ENCODE measurements around the gene C20orf173.

C20orf173 gene

GRCh38 chr20:35571555-35571954, 42.1 kb upstream of the C20orf173 start:
- DNase-seq = no peak
- H3K9me3 ChIP-seq = 0 out of 2 replicates have a peak, but pooled peaks cover 2% of the 10 kb centered on the region
- no peaks in the 10 kb centered on the region for H3K36me3 ChIP-seq
- no peaks in the 10 kb centered on the region for H3K27me3 ChIP-seq
- no peak for TF ChIP-seq CTCF (IDR thresholded peaks at IDR 0.05; ENCODE audit: low read depth, low read length)
- no peaks in the 10 kb centered on the region for H3K4me1 ChIP-seq
- H3K4me3 ChIP-seq (ENCODE audit: low read depth, low read length) = no peak overlapping the region

- DNase-seq = no peak
- Histone ChIP-seq H3K27me3 (no peaks in the 10 kb centered on the region), H3K36me3 (no peaks in the 10 kb centered on the region), H3K9me3 (0 out of 2 replicates have a peak, but pooled peaks cover 2% of the 10 kb centered on the region), H3K4me1 (no peaks in the 10 kb centered on the region), H3K4me3 (ENCODE audit: low read depth, low read length) (no peak overlapping the region)
- TF ChIP-seq CTCF (IDR thresholded peaks at IDR 0.05; ENCODE audit: low read depth, low read length) = peak; percentile 52
Measured at GRCh38 chr20:35568645-35569044, 39.2 kb upstream of the C20orf173 start.

- Histone ChIP-seq H3K4me3 (ENCODE audit: low read depth, low read length) (no peak overlapping the region), H3K9me3 (no peaks in the 10 kb centered on the region), H3K36me3 (no peaks in the 10 kb centered on the region), H3K27me3 (no peaks in the 10 kb centered on the region), H3K4me1 (no peaks in the 10 kb centered on the region)
- DNase-seq = no peak
- no peak for TF ChIP-seq CTCF (IDR thresholded peaks at IDR 0.05; ENCODE audit: low read depth, low read length)
Measured at GRCh38 chr20:35564905-35565304, 35.5 kb upstream of the C20orf173 start.

GRCh38 chr20:35563834-35564233, 34.4 kb upstream of the C20orf173 start:
- no peaks in the 10 kb centered on the region for H3K36me3 ChIP-seq
- DNase-seq = no peak
- no peaks in the 10 kb centered on the region for H3K9me3 ChIP-seq
- no peak for TF ChIP-seq CTCF (IDR thresholded peaks at IDR 0.05; ENCODE audit: low read depth, low read length)
- no peaks in the 10 kb centered on the region for H3K4me1 ChIP-seq
- no peaks in the 10 kb centered on the region for H3K27me3 ChIP-seq
- H3K4me3 ChIP-seq (ENCODE audit: low read depth, low read length) = no peak overlapping the region

- no peaks in the 10 kb centered on the region for H3K4me1 ChIP-seq
Measured at GRCh38 chr20:35562541-35563110, 33.2 kb upstream of the C20orf173 start.

More at GRCh38 chr20:35562541-35563110, 33.2 kb upstream of the C20orf173 start:
- Histone ChIP-seq H3K27me3 (no peaks in the 10 kb centered on the region), H3K4me3 (ENCODE audit: low read depth, low read length) (no peak overlapping the region), H3K9me3 (no peaks in the 10 kb centered on the region), H3K36me3 (0 out of 2 replicates have a peak, but pooled peaks cover under 1% of the 10 kb centered on the region)
- TF ChIP-seq CTCF (IDR thresholded peaks at IDR 0.05; ENCODE audit: low read depth, low read length) = no peak
- no peak for DNase-seq

Measured in BE2C (cell line).